Hematopoietic multipotent progenitor cell treated with erythropoietin and hydrocortisone succinate and interleukin-3 and kit ligand, for 17 days (in vitro differentiated cells): Measurements from ENCODE around the gene GALNT17.

Experiments used
- DNase-seq: peaks from one replicate; pipeline ENCODE4 v3.0.0-alpha.2; 2015; ENCODE audit warnings: low spot score

The GALNT17 gene

GRCh38 chr7:71507680-71508602 is 376.0 kb downstream of the GALNT17 start:
- DNase-seq = no peak

GRCh38 chr7:71509381-71509780 is 377.4 kb downstream of the GALNT17 start:
- DNase-seq = no peak

GRCh38 chr7:71511361-71511807 is 379.4 kb downstream of the GALNT17 start:
- no peak for DNase-seq

- no peak for DNase-seq
Measured at GRCh38 chr7:71517940-71518699, 386.2 kb downstream of the GALNT17 start.

- no peak for DNase-seq
Measured at GRCh38 chr7:71518880-71519279, 386.9 kb downstream of the GALNT17 start.

- no peak for DNase-seq
Measured at GRCh38 chr7:71521506-71521905, 389.6 kb downstream of the GALNT17 start.

- no peak for DNase-seq
Measured at GRCh38 chr7:71526106-71526505, 394.2 kb downstream of the GALNT17 start.

GRCh38 chr7:71527213-71527612 is 395.3 kb downstream of the GALNT17 start:
- DNase-seq = no peak

- no peak for DNase-seq
Measured at GRCh38 chr7:71535616-71536015, 403.7 kb downstream of the GALNT17 start.

GRCh38 chr7:71538210-71538609 is 406.3 kb downstream of the GALNT17 start:
- no peak for DNase-seq

GRCh38 chr7:71539615-71540014 is 407.7 kb downstream of the GALNT17 start:
- no peak for DNase-seq

GRCh38 chr7:71541707-71542353 is 409.9 kb downstream of the GALNT17 start:
- DNase-seq = no peak

GRCh38 chr7:71543396-71543795 is 411.5 kb downstream of the GALNT17 start:
- DNase-seq = no peak

GRCh38 chr7:71544816-71545215 is 412.9 kb downstream of the GALNT17 start:
- no peak for DNase-seq

- no peak for DNase-seq
Measured at GRCh38 chr7:71547426-71547825, 415.5 kb downstream of the GALNT17 start.

- DNase-seq = no peak
Measured at GRCh38 chr7:71548746-71549145, 416.8 kb downstream of the GALNT17 start.

GRCh38 chr7:71553306-71553705 is 421.4 kb downstream of the GALNT17 start:
- DNase-seq = no peak

GRCh38 chr7:71555758-71556157 is 423.8 kb downstream of the GALNT17 start:
- no peak for DNase-seq

GRCh38 chr7:71558806-71559613 is 427.1 kb downstream of the GALNT17 start:
- no peak for DNase-seq

- no peak for DNase-seq
Measured at GRCh38 chr7:71560354-71560995, 428.5 kb downstream of the GALNT17 start.

GRCh38 chr7:71563276-71563675 is 431.3 kb downstream of the GALNT17 start:
- DNase-seq = no peak
